H1 (cell line): Measurements from ENCODE around the gene ITPR1. TPM values are rescaled to one million over a fixed set of nuclear protein-coding genes. Genes with fewer than 3 reads are reported as not detected.

Source experiments
- CTCF ChIA-PET: fragments of 300-600 bp; sonication (Branson Sonifier 250); formaldehyde crosslinking; loops from one replicate; lab custom pipeline; 2021; ENCODE audit not compliant: partially characterized antibody; lab: Charles Lee
- POLR2A ChIA-PET: fragments of 300-600 bp; sonication (Branson Sonifier 250); formaldehyde crosslinking; loops from one replicate; lab custom pipeline; 2021; ENCODE audit warnings: inconsistent platforms; ENCODE audit not compliant: partially characterized antibody; lab: Charles Lee
- DNase-seq, 2 experiments: peaks; one replicate each; pipeline versions ENCODE4 v3.0.0 to v3.0.0-alpha.2; 2010 to 2022; ENCODE audit warnings: low spot score in 2 of 2, low read depth in 1 of 2, mixed read lengths in 1 of 2
- FAIRE-seq: peaks from 2 replicates; lab custom pipeline; 2011; peaks lifted over from hg19 to GRCh38; lab: Jason Lieb, UNC
- H2AFZ ChIP-seq: 2 replicates; pipeline ENCODE4 v1.8.1; 2012; ENCODE audit warnings: low read length, inconsistent platforms
- H2AK5ac ChIP-seq: 2 replicates; pipeline ENCODE4 v1.6.1; 2013; ENCODE audit warnings: low read depth, low read length
- H2BK120ac ChIP-seq: replicated peaks from 2 replicates; pipeline ENCODE3; 2013; ENCODE audit warnings: low read depth, low read length, inconsistent platforms
- H2BK12ac ChIP-seq: 2 replicates; pipeline ENCODE4 v1.6.1; 2013; ENCODE audit warnings: low read depth, low read length
- H2BK15ac ChIP-seq: 2 replicates; pipeline ENCODE4 v1.6.1; 2013; ENCODE audit warnings: low read length
- H2BK20ac ChIP-seq: 2 replicates; pipeline ENCODE4 v1.6.1; 2013; ENCODE audit warnings: low read length
- H2BK5ac ChIP-seq: 2 replicates; pipeline ENCODE4 v1.6.1; 2013; ENCODE audit warnings: low read depth, low read length
- H3K14ac ChIP-seq: 2 replicates; pipeline ENCODE4 v1.6.1; 2013; ENCODE audit warnings: inconsistent platforms; ENCODE audit not compliant: insufficient read length
- H3K18ac ChIP-seq: 2 replicates; pipeline ENCODE4 v1.6.1; 2013; ENCODE audit warnings: low read length; ENCODE audit errors: extremely low read depth
- H3K23ac ChIP-seq: 2 replicates; pipeline ENCODE4 v1.6.1; 2013; ENCODE audit warnings: inconsistent platforms; ENCODE audit not compliant: insufficient read length
- H3K23me2 ChIP-seq: 2 replicates; pipeline ENCODE4 v1.6.1; 2013; ENCODE audit warnings: low read depth, low read length
- H3K27ac ChIP-seq: 2 replicates; pipeline ENCODE4 v1.6.1; 2011; ENCODE audit warnings: low read depth, low read length, inconsistent platforms
- H3K27me3 ChIP-seq, 4 experiments: replicated peaks in 1 of 4; 1 replicate in 1 of 4; 2 replicates in 3 of 4; pipeline versions ENCODE4 v1.6.1 to v1.8.1; 2011 to 2013; ENCODE audit warnings: low read length in 3 of 4, mild to moderate bottlenecking in 3 of 4, inconsistent platforms in 2 of 4, mixed read lengths in 2 of 4, moderate library complexity in 1 of 4; ENCODE audit not compliant: control insufficient read depth in 3 of 4, insufficient read depth in 3 of 4; ENCODE audit errors: extremely low read depth in 1 of 4
- H3K36me3 ChIP-seq, 4 experiments: 2 replicates each; pipeline versions ENCODE4 v1.6.1 to v1.8.1; 2011 to 2013; ENCODE audit warnings: mild to moderate bottlenecking in 4 of 4, low read length in 3 of 4, moderate library complexity in 2 of 4, control low read depth in 1 of 4, inconsistent platforms in 1 of 4; ENCODE audit not compliant: insufficient read depth in 4 of 4, control insufficient read depth in 2 of 4
- H3K4ac ChIP-seq: replicated peaks from 2 replicates; pipeline ENCODE3; 2013; ENCODE audit warnings: low read length, low read depth, mixed read lengths, inconsistent platforms; ENCODE audit not compliant: insufficient read length
- H3K4me1 ChIP-seq, 4 experiments: replicated peaks in 1 of 4; 1 replicate in 1 of 4; 2 replicates in 3 of 4; pipeline versions ENCODE4 v1.6.1 to v1.8.1; 2011 to 2013; ENCODE audit warnings: low read length in 3 of 4, inconsistent platforms in 2 of 4, mixed read lengths in 1 of 4; ENCODE audit not compliant: insufficient read depth in 4 of 4, control insufficient read depth in 3 of 4
- H3K4me2 ChIP-seq, 2 experiments: 2 replicates each; pipeline versions ENCODE4 v1.6.1 to v1.8.1; 2011 to 2013; ENCODE audit warnings: low read depth in 2 of 2, low read length in 2 of 2, control low read depth in 1 of 2, inconsistent platforms in 1 of 2, mild to moderate bottlenecking in 1 of 2; ENCODE audit not compliant: insufficient read depth in 1 of 2
- H3K4me3 ChIP-seq, 4 experiments: fragments of 200-600, 300-600 bp in 1 of 4; sonication (generic), shearing (Covaris generic), sonication (Bioruptor Twin) in 1 of 4; 2 replicates each; pipeline versions ENCODE4 v1.5.1 to v1.8.1; 2011 to 2016; ENCODE audit warnings: low read length in 4 of 4, low read depth in 3 of 4, control low read depth in 2 of 4, inconsistent platforms in 2 of 4, mild to moderate bottlenecking in 2 of 4, mixed read lengths in 1 of 4, moderate library complexity in 1 of 4; ENCODE audit not compliant: insufficient read depth in 2 of 4; ENCODE audit errors: extremely low read depth in 1 of 4
- H3K56ac ChIP-seq: replicated peaks from 2 replicates; pipeline ENCODE3; 2013; ENCODE audit warnings: low read depth, mild to moderate bottlenecking, mixed read lengths, low read length, inconsistent platforms; ENCODE audit not compliant: insufficient read length
- H3K79me1 ChIP-seq: 2 replicates; pipeline ENCODE4 v1.6.1; 2013; ENCODE audit warnings: low read depth, low read length, control low read depth
- H3K79me2 ChIP-seq, 2 experiments: 2 replicates each; pipeline versions ENCODE4 v1.6.1 to v1.8.1; 2012 to 2013; ENCODE audit warnings: low read length in 2 of 2, mild to moderate bottlenecking in 2 of 2, inconsistent platforms in 1 of 2; ENCODE audit not compliant: insufficient read depth in 2 of 2, control insufficient read depth in 1 of 2
- H3K9ac ChIP-seq, 4 experiments: replicated peaks in 1 of 4; 1 replicate in 1 of 4; 2 replicates in 3 of 4; pipeline versions ENCODE4 v1.6.1 to v1.8.1; 2011 to 2013; ENCODE audit warnings: low read depth in 3 of 4, low read length in 3 of 4, control low read depth in 2 of 4, mild to moderate bottlenecking in 2 of 4, moderate library complexity in 2 of 4, inconsistent platforms in 1 of 4; ENCODE audit errors: extremely low read depth in 1 of 4
- H3K9me3 ChIP-seq, 2 experiments: 2 replicates each; pipeline versions ENCODE4 v1.6.1 to v1.8.1; 2012 to 2013; ENCODE audit warnings: mild to moderate bottlenecking in 2 of 2, moderate library complexity in 2 of 2, control low read depth in 1 of 2, inconsistent platforms in 1 of 2, low read depth in 1 of 2, low read length in 1 of 2, mixed read lengths in 1 of 2; ENCODE audit not compliant: insufficient read depth in 2 of 2
- H4K20me1 ChIP-seq, 2 experiments: replicated peaks in 1 of 2; 2 replicates each; pipeline versions ENCODE3 to v1.8.1; 2011 to 2013; ENCODE audit warnings: inconsistent platforms in 2 of 2, low read length in 2 of 2, mild to moderate bottlenecking in 1 of 2; ENCODE audit not compliant: insufficient read depth in 2 of 2, control insufficient read depth in 1 of 2
- H4K5ac ChIP-seq: 2 replicates; pipeline ENCODE4 v1.6.1; 2013; ENCODE audit warnings: low read length, low read depth, mixed read lengths, inconsistent platforms; ENCODE audit not compliant: insufficient read length
- H4K8ac ChIP-seq: 2 replicates; pipeline ENCODE4 v1.8.0; 2013; ENCODE audit warnings: mild to moderate bottlenecking, moderate library complexity, low read length, inconsistent platforms; ENCODE audit not compliant: insufficient read depth; ENCODE audit errors: extremely low read depth
- H4K91ac ChIP-seq: replicated peaks from 2 replicates; pipeline ENCODE3; 2013; ENCODE audit warnings: low read length, mixed read lengths, inconsistent platforms; ENCODE audit not compliant: insufficient read length
- EZH2 ChIP-seq: fragments of 200-600 bp; sonication (generic); IDR thresholded peaks from 2 replicates; pipeline ENCODE4 v1.7.1; 2012; ENCODE audit warnings: low read depth, mild to moderate bottlenecking, moderate library complexity, low read length, inconsistent platforms; ENCODE audit not compliant: severe bottlenecking
- FOSL1 ChIP-seq: IDR thresholded peaks from 2 replicates; pipeline ENCODE4 v1.6.1; 2011; ENCODE audit warnings: mild to moderate bottlenecking, low read depth, low read length, moderate library complexity; ENCODE audit not compliant: insufficient read depth
- POLR2A ChIP-seq, 2 experiments: IDR thresholded peaks; 1 replicate in 1 of 2; 2 replicates in 1 of 2; pipeline ENCODE4 v1.6.1; 2011; ENCODE audit warnings: low read depth in 2 of 2, low read length in 2 of 2, mild to moderate bottlenecking in 2 of 2; ENCODE audit errors: control extremely low read depth in 1 of 2
- SAP30 ChIP-seq: fragments of 300-600 bp; sonication (generic); IDR thresholded peaks from 2 replicates; pipeline ENCODE4 v1.7.1; 2012; ENCODE audit warnings: low read length, moderate library complexity, mild to moderate bottlenecking, inconsistent platforms; ENCODE audit not compliant: insufficient read depth, insufficient replicate concordance
- WGBS, 2 experiments: shearing (Covaris generic) in 1 of 2; methylation state at CpG; one replicate each; pipeline versions ENCODE4 v1.1.6 to v1.1.7; 2013 to 2015; ENCODE audit warnings: low lambda C conversion rate in 2 of 2, mixed read lengths in 2 of 2, inconsistent platforms in 1 of 2, low coverage in 1 of 2, missing lambda C conversion rate in 1 of 2; ENCODE audit not compliant: insufficient replicate concordance in 2 of 2, insufficient coverage in 1 of 2, insufficient read length in 1 of 2; ENCODE audit errors: extremely low coverage in 1 of 2, missing lambda C conversion rate in 1 of 2; 5-methylcytosine and 5-hydroxymethylcytosine counted together
- polyA plus RNA-seq, 7 experiments: library from polyadenylated mRNA; depleted of rRNA in 3 of 7; stranded (reverse) in 5 of 7; unstranded in 2 of 7; fragments of >200 nt in 5 of 7; fragments of 200-250 nt in 2 of 7; gene quantifications; 1 replicate in 5 of 7; 2 replicates in 1 of 7; 4 replicates in 1 of 7; pipeline versions ENCODE4 v1.2.1 to v1.2.3, GENCODE V29; 2011 to 2013; ENCODE audit warnings: missing spikeins in 2 of 7, mixed read lengths in 2 of 7
- total RNA-seq: library from RNA; stranded (reverse); fragmentation: NEBNext Ultra II Directional; extraction: Animal tissue kit (Norgen Biotek cat#: 25700); gene quantifications from 2 replicates; pipeline ENCODE4 v1.2.1, GENCODE V29; 2021

Gene ITPR1
- total and polyA plus RNA-seq, 2 of the 8 experiments (the other 6 are each of a cell fraction or from before 2014, with no cell fraction given), result 2.5 to 16.3 TPM

- Histone ChIP-seq H3K79me1 (no peaks in the 10 kb centered on the region), H4K91ac (no peak overlapping the region), H3K9me3 (peaks cover 5 to 8% of the 10 kb centered on the region in 2 experiments; a peak in 2 of 4 replicates), H2BK12ac (no peak overlapping the region), H2AFZ (no peak overlapping the region), H3K4me3 (no peak overlapping the region), H3K14ac (no peak overlapping the region), H3K79me2 (no peaks in the 10 kb centered on the region), H2BK5ac (no peak overlapping the region), H3K4ac (no peak overlapping the region), H3K27me3 (no peaks in the 10 kb centered on the region), H2BK20ac (no peak overlapping the region), H2BK120ac (no peak overlapping the region), H4K20me1 (no peaks in the 10 kb centered on the region), H3K23ac (no peak overlapping the region), H2BK15ac (no peak overlapping the region), H3K56ac (no peak overlapping the region), H4K8ac (no peak overlapping the region), H3K23me2 (no peaks in the 10 kb centered on the region; the same call in 1 of the 2 replicates), H3K9ac (no peak overlapping the region), H3K4me2 (no peak overlapping the region), H3K27ac (no peak overlapping the region), H3K4me1 (peaks cover 0 to 4% (median 2%) of the 10 kb centered on the region in 4 experiments; a peak in 3 of 7 replicates), H4K5ac (no peak overlapping the region), H3K18ac (no peak overlapping the region), H2AK5ac (no peak overlapping the region), H3K36me3 (no peaks in the 10 kb centered on the region; a peak in 1 of 8 replicates)
- 93% methylated on average over 15 of the region's 17 CpGs; no CpG with 5 or more reads in 1 of the 2 experiments for WGBS, 2 experiments
- CTCF ChIA-PET, result interaction anchor here (0.6 to 1.6 kb wide), 4 partner anchors 11 to 156 kb away, joined by 3 to 4 read pairs (median 4); no protein-coding TSS in a partner anchor
- no peak for DNase-seq
- no peak for FAIRE-seq
- POLR2A ChIA-PET, result no interaction called here
- no peak for TF ChIP-seq POLR2A (IDR thresholded peaks at IDR 0.05; ENCODE audit: control extremely low read depth in 1 of 2, low read depth in 2 of 2, low read length in 2 of 2)
- no peak for TF ChIP-seq EZH2
- TF ChIP-seq SAP30, result no peak
- TF ChIP-seq FOSL1, result no peak
These were observed 327.4 kb downstream of the ITPR1 start for GRCh38 chr3:4820296-4821121.
